Stimulated activated CD4-positive, alpha-beta T cell treated with anti-CD3 and anti-CD28 coated beads, TNF-alpha, amount 100 ng/mL, for 1 hour (primary cell): ENCODE data around the gene PARD3.

Experiments
- DNase-seq, 3 donors: peaks; one replicate each; pipeline ENCODE4 v3.0.0-alpha.2; 2020; ENCODE audit warnings: low read depth in 3 of 3, low spot score in 1 of 3

Gene PARD3

GRCh38 chr10:34237898-34238455, 577.1 kb downstream of the PARD3 start:
- no peak for DNase-seq

- DNase-seq, result no peak
These were observed 578.2 kb downstream of the PARD3 start for GRCh38 chr10:34236931-34237330.

DNA sequence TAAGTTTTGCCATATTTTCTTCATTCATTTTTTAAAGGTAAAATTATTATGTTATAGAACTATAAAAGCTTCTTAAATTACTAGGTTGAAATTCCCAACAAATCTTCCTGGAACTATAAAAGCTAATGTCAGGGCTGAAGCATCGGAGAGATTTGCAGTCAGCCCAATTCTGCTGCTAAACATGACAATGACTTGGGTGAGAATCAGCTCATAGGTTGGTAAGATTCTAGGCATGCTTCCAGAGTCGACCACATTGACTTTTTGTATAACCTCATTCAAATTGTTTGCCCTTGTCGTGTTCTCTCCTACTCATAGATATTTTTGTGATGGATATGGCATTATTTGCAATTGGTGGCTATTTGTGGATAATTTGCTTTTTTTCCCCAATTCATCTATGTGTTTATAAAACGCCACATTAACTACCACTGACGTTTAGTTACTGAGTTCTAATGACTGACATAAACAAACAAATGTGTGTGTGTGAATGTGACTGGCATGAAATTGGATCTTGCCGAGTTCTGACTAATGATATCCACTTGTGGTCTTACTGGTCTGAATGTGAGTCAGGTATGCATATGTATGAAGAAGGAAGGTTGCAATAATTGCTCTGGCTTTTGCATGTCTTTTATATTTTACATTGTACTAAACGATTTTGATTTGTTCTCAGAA, 579.8 kb downstream of the PARD3 start:
- DNase-seq, result no peak

- DNase-seq, result no peak
These were observed 582.6 kb downstream of the PARD3 start for GRCh38 chr10:34232481-34232880.

GRCh38 chr10:34231441-34232180, 583.5 kb downstream of the PARD3 start:
- no peak for DNase-seq

DNA sequence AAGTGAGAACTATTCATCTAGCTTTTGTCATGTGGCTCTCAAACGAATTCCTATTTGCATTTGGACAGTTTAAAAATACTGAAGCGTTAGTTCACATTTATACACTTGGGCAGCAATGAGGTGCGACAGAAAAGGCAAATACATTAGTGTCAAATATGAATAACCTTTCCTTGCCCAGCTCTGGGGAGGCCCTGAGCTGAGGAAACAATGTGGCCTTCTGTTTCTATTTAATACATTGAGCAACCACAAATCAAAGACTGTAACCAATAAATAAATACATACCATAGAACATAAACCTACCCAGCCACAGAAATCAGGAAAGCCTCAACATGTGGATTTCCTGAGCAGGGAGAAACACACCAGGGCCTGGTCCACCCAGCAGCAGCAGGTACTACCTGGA, 585.2 kb downstream of the PARD3 start:
- no peak for DNase-seq

DNA sequence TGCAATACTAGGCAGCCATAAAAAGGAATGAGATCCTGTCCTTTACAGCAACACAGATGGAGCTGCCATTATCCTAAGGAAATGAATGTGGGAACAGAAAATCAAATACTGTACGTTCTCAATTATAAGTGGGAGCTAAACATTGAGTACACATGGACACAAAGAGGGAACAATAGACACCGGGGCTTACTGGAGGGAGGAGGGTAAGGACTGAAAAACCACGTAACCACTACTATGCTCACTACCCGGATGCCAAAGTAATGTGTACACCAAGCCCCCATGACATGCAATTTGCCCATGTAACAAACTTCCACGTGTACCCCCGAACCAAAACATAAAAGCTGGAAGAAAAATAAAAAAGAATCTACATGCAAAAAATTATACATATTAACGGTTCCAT, 587.0 kb downstream of the PARD3 start:
- DNase-seq, result no peak

GRCh38 chr10:34224639-34225038, 590.5 kb downstream of the PARD3 start:
- no peak for DNase-seq

- DNase-seq, result no peak
These were observed 591.4 kb downstream of the PARD3 start for GRCh38 chr10:34223658-34224057.

DNA sequence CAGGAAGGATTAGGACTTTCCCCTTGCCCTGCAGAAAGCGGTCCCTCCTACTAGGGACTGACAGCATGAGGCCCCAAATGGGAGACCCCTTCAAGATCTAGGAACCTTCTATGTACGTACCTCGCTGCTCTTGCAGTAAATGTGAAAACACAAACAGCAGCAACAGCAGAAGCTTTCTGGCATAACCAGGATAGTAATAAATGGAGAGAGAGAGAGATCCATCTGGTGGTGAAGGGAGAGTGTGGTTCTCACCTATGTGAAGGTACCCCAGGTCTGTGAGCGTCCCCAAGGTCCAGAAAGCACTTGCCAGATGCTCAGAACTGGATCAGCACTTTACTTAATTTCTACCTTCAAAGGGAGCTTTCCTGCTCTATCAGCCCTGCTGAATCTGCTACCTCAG, 592.7 kb downstream of the PARD3 start:
- no peak for DNase-seq

DNA sequence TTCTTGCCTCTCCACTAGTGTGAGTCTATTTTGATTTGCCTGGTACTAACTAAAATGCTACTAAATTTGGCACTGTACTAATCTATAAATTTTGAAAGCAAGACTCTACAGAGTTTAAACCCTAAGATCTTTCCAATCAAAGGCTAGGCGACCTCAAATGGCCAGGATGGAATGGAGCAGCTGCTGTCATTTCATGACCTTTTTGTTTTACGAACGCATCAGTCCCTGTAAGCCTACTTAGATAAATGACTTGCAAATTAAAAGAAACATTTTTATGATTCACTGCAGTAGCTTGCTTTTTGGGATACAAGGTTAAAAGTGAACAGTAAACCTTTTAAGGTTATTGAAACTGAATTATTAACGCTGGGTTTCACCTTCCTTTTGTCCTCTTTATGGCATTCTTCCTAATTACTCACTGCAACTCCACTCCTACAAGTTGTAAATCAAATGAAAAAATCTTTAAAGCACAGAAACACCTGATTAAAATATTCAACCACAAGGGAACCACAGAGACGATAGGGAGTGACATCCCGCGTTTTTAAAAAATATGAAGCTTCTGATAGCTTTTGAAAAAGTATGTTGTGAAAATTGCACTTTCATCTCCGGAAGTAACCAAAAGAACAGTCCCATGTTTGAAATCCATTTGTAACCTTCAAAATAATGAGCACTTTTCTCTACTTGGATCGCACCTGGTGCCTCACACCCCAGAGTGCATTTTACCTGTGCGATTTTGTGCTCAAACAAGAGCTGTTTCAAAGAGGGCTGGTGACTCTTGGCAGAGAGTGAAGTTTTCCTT, 595.1 kb downstream of the PARD3 start:
- DNase-seq, result no peak

DNA sequence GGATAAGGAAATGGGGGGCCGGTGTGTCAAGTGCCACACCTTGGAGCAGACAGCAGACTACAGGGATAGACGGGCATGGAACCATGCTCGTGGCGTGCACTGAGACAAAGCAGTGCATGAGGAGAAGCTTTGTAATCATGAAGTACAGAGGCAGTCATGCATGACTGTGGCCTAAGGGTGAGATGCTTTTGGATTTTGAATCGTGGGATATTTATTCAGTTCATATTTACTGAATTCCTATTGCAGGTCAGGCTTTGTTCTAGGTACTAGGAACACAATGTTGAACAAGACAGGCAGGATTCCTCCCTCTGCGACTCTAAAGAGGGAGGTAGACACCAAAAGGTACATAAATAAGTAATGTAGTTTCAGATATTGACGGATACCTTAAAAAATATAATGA, 597.6 kb downstream of the PARD3 start:
- DNase-seq, result no peak

GRCh38 chr10:34216348-34216945, 598.6 kb downstream of the PARD3 start:
- DNase-seq, result no peak

DNA sequence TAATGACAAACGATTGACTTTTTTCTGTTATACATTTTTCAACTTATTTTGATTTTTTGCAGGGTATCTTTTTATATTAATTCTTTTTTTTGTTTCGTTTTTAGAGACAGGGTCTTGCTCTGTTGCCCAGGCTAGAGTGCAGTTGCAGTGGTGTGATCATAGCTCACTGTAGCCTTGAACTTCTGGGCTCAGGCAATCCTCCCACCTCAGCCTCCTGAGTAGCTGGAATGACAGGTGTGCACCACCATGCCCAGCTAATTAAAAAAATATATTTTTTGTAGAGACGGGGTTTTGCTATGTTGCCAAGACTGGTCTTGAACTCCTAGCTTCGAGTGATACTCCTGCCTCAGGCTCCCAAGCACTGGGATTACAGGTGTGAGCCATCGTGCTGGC, 601.3 kb downstream of the PARD3 start:
- no peak for DNase-seq

DNA sequence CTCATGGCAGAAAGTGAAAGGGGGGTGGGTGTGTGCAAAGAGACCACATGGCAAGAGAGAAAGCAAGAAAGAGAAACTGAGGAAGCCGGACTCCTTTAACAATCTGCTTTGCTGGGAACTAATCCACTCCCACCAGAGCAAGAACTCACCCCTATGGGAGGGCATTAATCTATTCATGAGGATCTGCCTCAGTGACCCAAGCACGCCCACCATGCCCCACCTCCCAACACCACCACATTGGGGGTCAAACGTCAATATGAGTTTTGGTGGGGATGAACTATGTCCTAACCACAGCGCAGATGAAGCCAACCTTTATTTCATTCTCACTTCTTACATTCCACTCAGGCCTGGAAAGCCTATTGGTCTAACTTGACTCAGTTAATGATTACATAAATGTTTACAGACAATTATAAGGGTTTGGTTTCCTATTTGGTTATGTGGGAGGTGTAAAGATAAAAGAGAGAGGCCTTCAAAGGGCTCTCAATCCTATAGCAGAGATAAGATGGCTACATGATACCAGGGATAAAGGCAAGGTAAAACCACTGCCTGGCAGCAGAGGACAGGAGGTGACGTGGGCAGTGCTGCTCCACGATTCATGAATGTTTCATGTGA, 601.8 kb downstream of the PARD3 start:
- DNase-seq, result no peak

- DNase-seq, result no peak
These were observed 607.8 kb downstream of the PARD3 start for GRCh38 chr10:34207343-34207742.

DNA sequence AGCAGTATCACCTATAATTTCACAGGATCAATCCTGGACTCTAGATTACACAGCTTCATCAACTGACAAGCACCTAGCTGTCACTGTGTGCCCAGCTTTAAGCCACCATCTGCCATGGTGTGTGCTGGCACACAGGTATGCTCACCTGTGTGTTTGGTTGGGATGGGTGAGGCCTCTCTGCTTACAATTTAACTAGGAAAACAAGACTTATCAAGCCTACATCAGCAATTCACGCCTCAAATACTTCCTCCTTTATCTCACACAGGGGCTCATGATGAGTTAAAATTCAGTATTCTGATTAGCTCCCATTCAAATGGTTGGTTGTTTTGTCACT, 608.2 kb downstream of the PARD3 start:
- DNase-seq, result no peak

GRCh38 chr10:34206078-34206934, 608.8 kb downstream of the PARD3 start:
- no peak for DNase-seq

DNA sequence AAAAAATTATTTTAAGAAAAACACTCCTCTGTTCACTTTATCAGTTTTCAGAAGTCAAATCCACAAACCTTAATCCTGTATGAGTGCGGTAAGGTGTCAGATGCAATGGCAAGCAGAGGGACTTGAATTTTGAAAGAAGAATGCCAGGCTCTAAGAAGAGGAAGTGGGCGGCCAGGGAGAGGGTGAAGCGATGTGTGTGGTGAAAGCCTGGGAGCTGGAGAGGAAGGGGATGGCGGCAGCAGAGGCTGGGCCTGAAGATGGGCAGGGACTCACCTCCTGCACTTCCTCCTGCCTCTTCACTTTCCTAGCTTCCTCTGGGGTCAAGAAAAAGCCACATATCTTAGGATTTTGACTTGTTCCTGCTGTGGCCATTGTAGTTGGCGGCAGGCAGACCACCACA, 609.6 kb downstream of the PARD3 start:
- DNase-seq, result no peak

GRCh38 chr10:34203966-34204630, 611.0 kb downstream of the PARD3 start:
- no peak for DNase-seq
